Measurements from ENCODE around the gene PRRT1B.

DNA sequence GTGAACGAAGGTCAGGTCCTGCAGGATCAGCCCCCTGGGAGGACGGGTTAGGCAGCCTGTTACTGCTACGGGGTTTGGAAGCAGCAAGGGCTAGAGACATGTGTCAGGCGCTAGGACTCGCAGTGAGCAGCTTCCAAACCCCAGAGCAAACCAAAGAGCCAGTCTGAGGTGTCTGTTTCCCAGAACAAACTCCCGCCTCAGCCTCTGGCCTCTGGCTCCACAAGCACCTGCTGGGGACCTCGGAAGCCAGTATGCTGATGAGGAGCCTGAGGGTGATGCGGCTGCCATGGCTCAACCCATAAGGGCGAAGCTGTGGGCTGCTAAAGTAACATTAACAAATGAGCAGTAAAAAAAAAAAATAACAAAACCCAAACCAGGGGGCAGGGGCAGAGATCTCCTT is 35.0 kb downstream of the PRRT1B start:
- no peak for TF ChIP-seq BACH2 (CRISPR knock-in tag; IDR thresholded peaks at IDR 0.05; ENCODE audit: borderline replicate concordance)
- TF ChIP-seq, protein P1, sequence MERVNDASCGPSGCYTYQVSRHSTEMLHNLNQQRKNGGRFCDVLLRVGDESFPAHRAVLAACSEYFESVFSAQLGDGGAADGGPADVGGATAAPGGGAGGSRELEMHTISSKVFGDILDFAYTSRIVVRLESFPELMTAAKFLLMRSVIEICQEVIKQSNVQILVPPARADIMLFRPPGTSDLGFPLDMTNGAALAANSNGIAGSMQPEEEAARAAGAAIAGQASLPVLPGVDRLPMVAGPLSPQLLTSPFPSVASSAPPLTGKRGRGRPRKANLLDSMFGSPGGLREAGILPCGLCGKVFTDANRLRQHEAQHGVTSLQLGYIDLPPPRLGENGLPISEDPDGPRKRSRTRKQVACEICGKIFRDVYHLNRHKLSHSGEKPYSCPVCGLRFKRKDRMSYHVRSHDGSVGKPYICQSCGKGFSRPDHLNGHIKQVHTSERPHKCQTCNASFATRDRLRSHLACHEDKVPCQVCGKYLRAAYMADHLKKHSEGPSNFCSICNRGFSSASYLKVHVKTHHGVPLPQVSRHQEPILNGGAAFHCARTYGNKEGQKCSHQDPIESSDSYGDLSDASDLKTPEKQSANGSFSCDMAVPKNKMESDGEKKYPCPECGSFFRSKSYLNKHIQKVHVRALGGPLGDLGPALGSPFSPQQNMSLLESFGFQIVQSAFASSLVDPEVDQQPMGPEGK (CRISPR knock-in tag; IDR thresholded peaks at IDR 0.05; ENCODE audit: borderline replicate concordance), result no peak
- TF ChIP-seq, protein P2, sequence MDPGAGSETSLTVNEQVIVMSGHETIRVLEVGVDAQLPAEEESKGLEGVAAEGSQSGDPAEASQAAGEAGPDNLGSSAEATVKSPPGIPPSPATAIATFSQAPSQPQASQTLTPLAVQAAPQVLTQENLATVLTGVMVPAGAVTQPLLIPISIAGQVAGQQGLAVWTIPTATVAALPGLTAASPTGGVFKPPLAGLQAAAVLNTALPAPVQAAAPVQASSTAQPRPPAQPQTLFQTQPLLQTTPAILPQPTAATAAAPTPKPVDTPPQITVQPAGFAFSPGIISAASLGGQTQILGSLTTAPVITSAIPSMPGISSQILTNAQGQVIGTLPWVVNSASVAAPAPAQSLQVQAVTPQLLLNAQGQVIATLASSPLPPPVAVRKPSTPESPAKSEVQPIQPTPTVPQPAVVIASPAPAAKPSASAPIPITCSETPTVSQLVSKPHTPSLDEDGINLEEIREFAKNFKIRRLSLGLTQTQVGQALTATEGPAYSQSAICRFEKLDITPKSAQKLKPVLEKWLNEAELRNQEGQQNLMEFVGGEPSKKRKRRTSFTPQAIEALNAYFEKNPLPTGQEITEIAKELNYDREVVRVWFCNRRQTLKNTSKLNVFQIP (CRISPR knock-in tag; IDR thresholded peaks at IDR 0.05; ENCODE audit: borderline replicate concordance, low read depth), result no peak
- TF ChIP-seq, protein P3, sequence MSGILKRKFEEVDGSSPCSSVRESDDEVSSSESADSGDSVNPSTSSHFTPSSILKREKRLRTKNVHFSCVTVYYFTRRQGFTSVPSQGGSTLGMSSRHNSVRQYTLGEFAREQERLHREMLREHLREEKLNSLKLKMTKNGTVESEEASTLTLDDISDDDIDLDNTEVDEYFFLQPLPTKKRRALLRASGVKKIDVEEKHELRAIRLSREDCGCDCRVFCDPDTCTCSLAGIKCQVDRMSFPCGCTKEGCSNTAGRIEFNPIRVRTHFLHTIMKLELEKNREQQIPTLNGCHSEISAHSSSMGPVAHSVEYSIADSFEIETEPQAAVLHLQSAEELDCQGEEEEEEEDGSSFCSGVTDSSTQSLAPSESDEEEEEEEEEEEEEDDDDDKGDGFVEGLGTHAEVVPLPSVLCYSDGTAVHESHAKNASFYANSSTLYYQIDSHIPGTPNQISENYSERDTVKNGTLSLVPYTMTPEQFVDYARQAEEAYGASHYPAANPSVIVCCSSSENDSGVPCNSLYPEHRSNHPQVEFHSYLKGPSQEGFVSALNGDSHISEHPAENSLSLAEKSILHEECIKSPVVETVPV (CRISPR knock-in tag; IDR thresholded peaks at IDR 0.05), result no peak
